GM21619 (cell line): ENCODE measurements around the gene ORM1.

Experiments
- ATAC-seq: cut with Tn5 transposase; IDR thresholded peaks from one replicate; pipeline ENCODE4 v1.9.1; 2021; ENCODE audit not compliant: unreplicated experiment

The ORM1 gene

DNA sequence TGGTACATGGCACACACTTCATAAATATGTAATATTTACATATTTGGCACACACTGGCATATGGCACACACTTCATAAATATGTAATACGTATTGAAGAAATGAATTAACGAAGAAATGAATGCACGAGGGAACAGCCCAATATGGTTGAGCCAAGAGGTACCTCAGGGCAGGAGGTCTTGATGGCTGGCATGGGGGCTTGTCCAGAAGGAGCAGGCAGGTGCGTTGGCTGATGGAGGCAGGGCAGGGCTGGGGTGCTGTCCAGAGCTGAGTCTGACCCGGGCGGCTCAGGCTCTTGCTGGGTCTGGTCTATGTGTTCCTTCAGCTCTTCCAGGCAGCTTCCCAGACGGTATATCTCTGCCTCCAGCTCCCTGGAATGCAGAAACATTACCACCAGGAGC lies 38.6 kb downstream of the ORM1 start:
- no peak for ATAC-seq

- no peak for ATAC-seq
These were observed 39.5 kb downstream of the ORM1 start for GRCh38 chr9:114362394-114362793.

DNA sequence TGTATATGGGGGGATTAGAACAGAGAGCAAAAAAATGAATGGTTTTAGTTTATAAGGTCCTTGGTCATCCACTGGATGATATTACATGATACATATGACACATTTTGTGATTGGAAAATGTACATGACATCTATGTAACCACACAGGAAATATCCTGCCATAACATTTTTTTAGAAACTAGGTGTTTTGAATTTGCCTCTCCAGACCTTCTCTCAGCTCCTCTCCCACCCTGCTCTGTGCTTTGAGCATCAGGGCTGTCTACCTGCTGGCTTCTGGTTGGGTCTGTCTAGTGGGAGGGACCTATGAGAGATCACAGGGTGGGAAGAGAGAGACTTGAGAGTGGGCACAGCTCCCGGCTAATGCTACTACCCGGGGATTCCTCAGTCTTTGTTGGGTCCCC lies 40.5 kb downstream of the ORM1 start:
- no peak for ATAC-seq

DNA sequence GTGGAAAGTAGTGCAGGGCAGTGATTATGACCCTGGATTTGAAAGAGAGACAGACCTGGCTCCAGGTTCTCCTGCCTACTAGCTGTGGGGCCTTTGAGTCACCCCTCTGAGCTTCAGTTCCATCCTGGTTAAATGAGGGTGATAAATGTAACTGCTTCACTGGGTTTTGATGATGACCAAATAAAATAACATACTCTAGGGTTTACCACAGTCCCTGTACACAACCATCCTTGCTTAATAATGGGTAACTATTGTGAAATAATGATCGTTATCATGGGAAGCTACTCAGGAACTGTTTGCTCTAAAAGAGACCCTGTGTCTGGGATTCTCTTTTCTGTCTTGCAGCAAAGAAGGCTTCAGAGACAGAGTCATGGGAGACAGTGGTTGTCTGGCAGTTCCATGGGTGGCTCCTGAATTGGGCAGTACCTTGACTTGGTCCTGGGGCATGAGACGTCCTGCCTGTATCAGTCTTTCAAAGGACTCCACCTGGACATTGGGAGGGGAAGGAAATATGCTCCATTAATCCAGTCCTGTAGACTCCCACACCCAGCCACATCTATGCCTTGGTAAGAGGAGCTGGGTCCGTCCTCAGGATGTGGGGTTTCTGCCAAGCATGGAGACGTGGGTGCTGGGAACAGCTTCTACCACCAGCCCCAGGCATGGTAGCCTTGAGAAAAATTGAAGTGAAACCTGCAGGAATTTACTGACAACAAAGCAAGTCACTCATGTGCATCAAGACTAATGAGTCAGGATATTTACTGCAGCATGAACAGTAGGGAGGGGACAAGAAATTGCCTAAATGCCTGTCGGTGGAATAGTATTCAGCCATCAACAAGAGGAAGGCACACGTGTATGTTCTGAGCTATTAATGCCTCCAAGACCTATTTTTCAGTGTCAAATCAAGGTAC lies 41.5 kb downstream of the ORM1 start:
- no peak for ATAC-seq

GRCh38 chr9:114365194-114365593 lies 42.3 kb downstream of the ORM1 start:
- ATAC-seq, result no peak

DNA sequence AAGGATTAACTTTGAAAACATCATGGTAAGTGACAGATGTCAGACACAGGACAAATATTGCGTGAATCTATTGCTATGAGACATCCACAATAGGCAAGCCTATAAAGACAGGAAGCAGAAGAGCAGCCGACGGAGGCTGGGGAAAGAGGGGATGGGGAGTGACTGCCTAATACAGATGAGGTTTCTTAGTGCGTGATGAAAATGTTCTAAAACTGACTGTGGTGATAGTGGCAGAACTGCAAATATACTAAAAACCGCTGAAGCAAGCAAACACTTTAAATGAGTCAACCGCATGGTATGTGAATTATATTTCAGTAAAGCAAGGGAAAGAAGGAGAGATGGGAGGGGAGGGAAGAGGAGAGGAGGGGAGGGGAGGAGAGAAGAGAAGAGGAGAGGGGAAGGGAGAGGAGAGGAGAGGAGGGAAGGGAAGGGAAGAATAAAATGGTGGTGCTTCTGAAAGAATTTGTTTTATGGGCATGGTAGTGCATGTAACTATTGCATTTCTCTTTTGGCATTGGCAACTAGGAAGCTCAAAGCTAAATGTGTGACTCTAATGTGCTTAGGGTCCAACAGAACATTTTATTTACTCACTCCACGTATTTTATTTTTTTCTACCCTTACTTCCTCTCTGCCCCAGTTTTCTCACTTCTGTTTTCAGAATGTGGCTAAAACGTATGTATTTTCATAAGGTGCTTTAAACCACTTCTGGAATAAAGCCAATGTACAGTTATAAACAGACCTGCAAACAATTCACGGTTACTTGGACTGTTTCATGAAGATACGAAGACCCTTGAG lies 43.6 kb downstream of the ORM1 start:
- peak; percentile 37 for ATAC-seq

GRCh38 chr9:114367366-114367765 lies 44.5 kb downstream of the ORM1 start:
- no peak for ATAC-seq

DNA sequence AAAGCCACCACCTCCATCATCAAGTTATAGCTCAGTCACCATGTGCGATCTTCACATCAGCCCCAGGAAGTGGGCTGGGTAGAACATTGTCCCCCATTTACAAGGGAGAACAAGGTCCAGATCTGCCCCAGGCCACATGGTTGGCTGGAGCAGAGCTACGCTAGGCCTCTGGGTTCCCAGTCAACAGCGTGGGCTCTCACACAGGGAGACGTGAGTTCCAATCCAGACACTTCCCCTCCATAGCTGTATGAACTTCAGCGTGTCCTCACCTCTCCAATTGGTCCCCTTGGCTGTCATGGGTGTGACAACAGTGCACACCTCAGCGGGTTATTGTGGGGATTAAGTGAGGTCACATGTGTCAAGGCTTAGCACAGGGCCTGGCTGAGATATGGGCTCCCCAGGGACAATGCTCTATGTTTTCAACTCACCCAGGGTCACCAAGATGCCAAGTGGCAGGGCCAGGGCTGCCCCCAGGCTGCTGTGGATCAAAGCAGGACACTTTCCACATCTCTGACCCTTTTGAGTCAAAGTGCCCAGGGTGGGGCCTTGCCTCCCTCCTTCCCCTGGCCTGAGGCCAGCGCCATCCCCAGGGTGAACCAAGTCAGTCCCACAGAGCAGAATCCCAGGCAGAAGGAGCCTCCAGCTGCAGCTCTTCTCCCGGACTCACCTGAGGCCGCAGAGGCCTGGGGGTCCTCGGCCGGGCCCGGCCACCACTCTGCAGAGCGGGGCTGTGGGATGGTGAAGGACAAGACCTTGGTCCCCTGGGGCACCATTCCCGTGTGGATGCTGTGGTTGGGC lies 45.1 kb downstream of the ORM1 start:
- no peak for ATAC-seq

DNA sequence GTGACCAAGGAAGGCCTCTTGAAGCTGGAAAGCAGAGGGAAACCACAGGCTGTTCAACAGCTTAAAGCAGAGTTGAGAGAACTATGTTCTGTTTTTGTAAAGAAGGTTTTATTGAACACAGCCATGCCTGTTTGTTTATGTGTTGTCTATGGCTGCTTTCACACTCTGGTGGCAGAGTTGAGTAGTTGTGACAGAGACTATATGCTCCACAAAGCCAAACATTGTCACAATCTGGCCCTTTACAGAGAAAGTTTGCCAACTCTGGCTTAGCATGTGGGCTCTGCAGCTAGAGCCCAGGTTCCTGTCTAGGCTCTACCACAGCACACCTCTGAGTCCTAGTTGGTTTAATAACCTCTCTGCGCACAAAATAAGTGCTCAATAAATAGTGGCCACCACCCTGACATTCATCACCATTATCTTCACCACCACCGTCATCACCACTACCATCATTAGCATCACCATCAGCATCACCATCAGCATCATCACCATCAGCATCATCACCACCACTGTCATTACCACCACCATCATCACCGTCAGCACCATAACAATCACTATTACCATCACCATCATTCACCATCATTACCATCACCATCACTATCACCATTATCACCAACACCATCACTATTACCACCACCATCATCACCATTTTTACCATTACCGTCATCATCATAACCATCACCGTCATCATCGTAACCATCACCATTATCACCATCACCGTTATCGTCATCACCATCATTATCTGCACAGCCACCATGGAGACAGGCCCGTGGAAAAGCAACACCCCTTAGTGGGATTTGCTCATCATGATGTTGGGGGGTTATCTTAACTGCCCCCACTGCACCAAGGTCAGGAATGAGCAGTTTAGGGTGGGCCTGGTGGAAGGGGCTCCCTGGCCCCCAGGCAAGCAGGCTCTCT lies 46.6 kb downstream of the ORM1 start:
- ATAC-seq, result no peak

GRCh38 chr9:114370251-114370967 lies 47.5 kb downstream of the ORM1 start:
- no peak for ATAC-seq

DNA sequence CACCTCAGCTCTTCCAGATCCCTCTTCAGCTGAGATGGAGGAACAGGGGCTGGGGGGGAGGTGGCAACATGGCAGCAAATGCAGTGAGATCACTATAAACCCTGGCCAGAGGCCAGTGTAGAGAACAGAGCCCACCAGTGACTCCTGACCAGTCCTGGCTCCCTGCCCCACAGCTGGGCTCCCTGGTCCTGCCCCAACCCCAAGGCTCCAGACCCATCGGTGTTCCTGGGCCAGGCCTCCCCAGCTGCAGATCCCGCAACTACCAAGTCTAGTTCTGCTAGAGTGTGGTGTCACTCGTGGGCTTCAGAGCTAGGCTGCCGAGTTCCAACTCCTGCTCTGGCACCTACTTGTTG lies 48.0 kb downstream of the ORM1 start:
- ATAC-seq, result no peak

GRCh38 chr9:114371343-114371944 lies 48.5 kb downstream of the ORM1 start:
- ATAC-seq, result no peak

DNA sequence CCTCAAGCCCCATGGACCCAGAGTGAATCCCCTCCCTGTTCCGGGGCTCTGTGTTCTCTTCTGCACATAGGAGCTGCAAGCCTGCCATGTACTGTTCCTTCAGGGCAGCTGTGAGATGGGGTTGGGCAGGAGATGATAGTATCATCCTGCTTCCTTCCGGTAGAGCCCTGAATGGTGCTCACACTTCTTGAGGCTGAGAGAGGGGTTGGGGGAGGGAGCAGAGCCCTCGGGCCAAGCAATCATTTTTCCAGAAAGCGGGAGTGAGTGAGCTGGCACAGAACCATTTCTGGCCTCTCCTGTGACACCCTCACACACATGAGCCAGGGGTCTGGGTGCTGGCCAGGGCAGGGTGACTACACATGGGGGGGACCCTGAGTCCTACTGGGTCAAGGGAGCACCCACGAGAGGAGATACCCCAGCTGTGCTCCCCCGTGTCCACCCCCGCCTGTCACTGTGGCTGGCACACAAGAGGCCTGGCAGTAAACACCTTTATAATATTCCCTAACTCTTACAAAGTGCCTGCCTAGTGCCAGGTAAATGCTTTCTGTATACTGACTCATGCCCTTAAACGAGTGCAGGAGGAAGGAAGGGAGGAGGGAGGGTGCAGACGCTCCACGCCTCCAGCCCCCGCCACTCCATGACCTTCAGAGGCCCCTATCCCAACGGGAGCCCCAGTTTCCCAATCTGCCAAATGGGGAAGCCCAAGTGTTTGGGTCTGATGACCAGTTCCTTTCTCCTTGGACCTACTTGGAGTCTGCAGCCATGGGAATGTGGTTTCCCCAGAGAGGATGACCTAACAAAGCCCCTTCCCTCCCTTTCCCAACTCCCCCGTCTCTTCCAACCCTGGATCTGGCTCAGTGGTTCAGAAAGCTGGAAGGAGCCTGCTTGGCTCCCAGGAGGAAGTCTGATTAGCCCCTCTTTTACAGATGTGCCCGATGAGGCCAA lies 49.3 kb downstream of the ORM1 start:
- ATAC-seq, result no peak

- peak; percentile 96 for ATAC-seq
These were observed 50.1 kb downstream of the ORM1 start for GRCh38 chr9:114372921-114373448.

GRCh38 chr9:114373960-114374730 lies 51.2 kb downstream of the ORM1 start:
- ATAC-seq, result no peak

- ATAC-seq, result no peak
These were observed 52.0 kb downstream of the ORM1 start for GRCh38 chr9:114374936-114375335.
